Prostate gland (tissue), 2 donors: ENCODE results near the gene RAI1. TPM values are rescaled to one million over a fixed set of nuclear protein-coding genes. Genes with fewer than 3 reads are reported as not detected.

ENCODE experiments used
- DNase-seq: peaks from one replicate; pipeline ENCODE4 v3.0.0-alpha.2; 2019; ENCODE audit warnings: low spot score
- H3K27ac ChIP-seq, 2 donors: fragments of 200-600 bp; sonication (generic); 2 replicates each; pipeline ENCODE4 v1.5.1; 2017 to 2019
- H3K27me3 ChIP-seq: fragments of 200-600 bp; sonication (generic); replicated peaks from 2 replicates; pipeline ENCODE4 v1.5.1; 2019; ENCODE audit not compliant: insufficient read depth
- H3K36me3 ChIP-seq, 2 donors: fragments of 200-600 bp; sonication (generic); 1 replicate in 1 of 2; 2 replicates in 1 of 2; pipeline versions ENCODE4 v1.5.1 to v1.8.1; 2017 to 2019
- H3K4me1 ChIP-seq: fragments of 200-600 bp; sonication (generic); replicated peaks from 2 replicates; pipeline ENCODE4 v1.5.1; 2019
- H3K4me3 ChIP-seq, 2 donors: fragments of 200-600 bp; sonication (generic); 2 replicates each; pipeline ENCODE4 v1.5.1; 2017 to 2019
- H3K9me3 ChIP-seq: fragments of 200-600 bp; sonication (generic); 2 replicates; pipeline ENCODE4 v1.5.1; 2017
- CTCF ChIP-seq, 4 experiments: fragments of 200-600 bp in 2 of 4; fragments of 450-650 bp in 2 of 4; sonication (generic) in 2 of 4; IDR thresholded peaks; 1 replicate in 3 of 4; 2 replicates in 1 of 4; pipeline ENCODE4 v1.5.1; 2016 to 2019; ENCODE audit warnings: antibody characterized with exemption in 4 of 4, mild to moderate bottlenecking in 2 of 4, moderate library complexity in 2 of 4
- POLR2A ChIP-seq: fragments of 450-650 bp; IDR thresholded peaks from one replicate; pipeline ENCODE4 v1.6.1; 2016; ENCODE audit warnings: antibody characterized with exemption, mild to moderate bottlenecking
- POLR2AphosphoS5 ChIP-seq: sonication (generic); formaldehyde crosslinking; IDR thresholded peaks from one replicate; pipeline ENCODE4 v1.6.1; 2017; ENCODE audit warnings: antibody characterized with exemption
- WGBS: methylation state at CpG from one replicate; pipeline ENCODE4 v1.1.5; 2018; 5-methylcytosine and 5-hydroxymethylcytosine counted together
- intact Hi-C: fragments of 100-400 bp; cut with DNase I; formaldehyde crosslinking; loops from one replicate; pipeline ENCODE4 v1.14.2; 2022
- total RNA-seq, 2 donors: library from RNA; depleted of rRNA; stranded (reverse); fragments of >200 nt; gene quantifications; one replicate each; pipeline ENCODE4 v1.1.0, GENCODE V29; 2016

Gene RAI1
- total RNA-seq, 2 donors from 2014 or later, result 69.2 to 71.0 TPM

- WGBS, result 81% methylated on average over 4 of the region's 4 CpGs
- TF ChIP-seq POLR2AphosphoS5, result no peak
- TF ChIP-seq POLR2A, result no peak
- TF ChIP-seq CTCF (IDR thresholded peaks at IDR 0.05), result no peak
- H3K27me3 ChIP-seq, result no peaks in the 10 kb centered on the region
- H3K36me3 ChIP-seq, result no peaks in the 10 kb centered on the region
- H3K4me1 ChIP-seq, result peaks cover 31% of the 10 kb centered on the region
- no peaks in the 10 kb centered on the region for H3K9me3 ChIP-seq
- peak overlapping the region; percentile 100 for H3K27ac ChIP-seq
- H3K4me3 ChIP-seq, result no peak overlapping the region
- intact Hi-C loops, result no loop called here
- DNase-seq, result no peak
Observed at GRCh38 chr17:17834974-17835373, 153.7 kb downstream of the RAI1 start.

GRCh38 chr17:17835415-17836249 lies 154.4 kb downstream of the RAI1 start:
- H3K36me3 ChIP-seq, result no peaks in the 10 kb centered on the region
- peak overlapping the region; percentile 100 for H3K27ac ChIP-seq
- intact Hi-C loops, result no loop called here
- H3K9me3 ChIP-seq, result no peaks in the 10 kb centered on the region
- WGBS, result 27% methylated on average over 25 of the region's 25 CpGs
- H3K4me1 ChIP-seq, result peaks cover 33% of the 10 kb centered on the region
- no peak for TF ChIP-seq POLR2A
- TF ChIP-seq POLR2AphosphoS5, result no peak
- no peak for TF ChIP-seq CTCF (IDR thresholded peaks at IDR 0.05)
- peak overlapping the region; percentile 84 to 96 for H3K4me3 ChIP-seq
- no peaks in the 10 kb centered on the region for H3K27me3 ChIP-seq
- no peak for DNase-seq

- DNase-seq, result peak; percentile 98
- intact Hi-C loops, result no loop called here
- H3K4me1 ChIP-seq, result peaks cover 39% of the 10 kb centered on the region
- no peaks in the 10 kb centered on the region for H3K27me3 ChIP-seq
- under 1% methylated on average over 67 of the region's 69 CpGs for WGBS
- TF ChIP-seq POLR2AphosphoS5 (peak; percentile 100), CTCF (IDR thresholded peaks at IDR 0.05) (peak in 1 of 4 experiments; percentile 13), POLR2A (peak; percentile 100)
- H3K4me3 ChIP-seq, result peak overlapping the region; percentile 84 to 96
- H3K27ac ChIP-seq, result peak overlapping the region; percentile 100
- no peaks in the 10 kb centered on the region for H3K9me3 ChIP-seq
- no peaks in the 10 kb centered on the region for H3K36me3 ChIP-seq
Observed at GRCh38 chr17:17836250-17836817, 155.1 kb downstream of the RAI1 start.

- no peaks in the 10 kb centered on the region for H3K27me3 ChIP-seq
- peaks cover 45% of the 10 kb centered on the region for H3K4me1 ChIP-seq
- H3K9me3 ChIP-seq, result no peaks in the 10 kb centered on the region
- DNase-seq, result no peak
- H3K27ac ChIP-seq, result peak within 1 kb of the TSS; percentile 100
- TF ChIP-seq CTCF (IDR thresholded peaks at IDR 0.05), result no peak
- TF ChIP-seq POLR2A, result peak; percentile 72
- TF ChIP-seq POLR2AphosphoS5, result peak; percentile 34
- H3K36me3 ChIP-seq, result no peaks in the 10 kb centered on the region
- WGBS, result 6% methylated on average over 42 of the region's 52 CpGs
- intact Hi-C loops, result no loop called here
- peak within 1 kb of the TSS; percentile 84 to 96 for H3K4me3 ChIP-seq
Observed at GRCh38 chr17:17836818-17837379, 155.6 kb downstream of the RAI1 start, which contains the start of gene SREBF1. Gene SREBF1, minus strand, starts transcription at chr17:17836986. Its CDS starts 169 bp downstream, at chr17:17836817.
